SW 1271 (cell line): ENCODE data around the gene HIBCH.
"Not testable (repeated sequence)": the region's sequence is repeated elsewhere in the genome, so short reads cannot be mapped to it uniquely, and the experiment has no call there.

ENCODE experiments used
- DNase-seq, 2 experiments: peaks; one replicate each; lab custom pipeline; 2025; lab: John Stamatoyannopoulos, UW

Gene HIBCH

DNA sequence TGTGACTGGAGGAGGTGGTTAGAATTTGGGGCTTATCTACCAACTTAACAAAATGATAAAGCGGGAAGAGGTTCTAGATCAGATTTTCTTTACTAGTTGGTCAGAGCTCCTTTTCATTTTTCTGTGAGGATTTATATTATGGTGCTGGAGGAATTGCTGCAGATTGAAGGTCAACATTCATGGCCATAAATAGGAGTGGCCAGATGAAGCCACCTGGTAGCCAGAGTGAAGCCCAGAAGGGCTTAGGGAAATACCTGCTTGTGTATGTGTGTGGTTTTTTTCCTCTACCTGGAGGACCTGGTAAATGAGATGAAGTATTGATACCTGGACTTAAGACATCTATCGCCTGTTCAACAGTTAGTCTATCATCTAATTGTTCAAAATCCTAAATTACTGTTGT, 134.2 kb downstream of the HIBCH start:
- no peak for DNase-seq

DNA sequence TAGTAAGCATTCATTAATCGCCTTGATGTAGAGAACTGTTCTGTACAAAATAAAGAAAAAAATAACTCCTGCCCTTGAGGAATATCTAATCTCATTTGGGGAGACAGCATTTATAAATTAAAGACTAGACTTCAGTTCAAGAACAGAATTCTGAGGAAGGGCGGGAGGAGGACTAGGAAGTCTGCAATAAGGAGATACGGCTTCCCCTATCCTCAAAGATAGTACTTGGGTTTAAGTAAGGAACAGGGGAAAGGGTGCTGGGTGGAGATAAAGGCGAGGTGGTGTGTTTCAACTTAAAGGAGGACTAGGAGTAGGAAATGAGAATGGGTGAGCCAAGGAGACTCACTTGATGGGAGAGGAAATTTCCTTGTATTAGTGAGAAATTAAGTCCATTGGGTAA, 135.2 kb downstream of the HIBCH start:
- no peak for DNase-seq

DNA sequence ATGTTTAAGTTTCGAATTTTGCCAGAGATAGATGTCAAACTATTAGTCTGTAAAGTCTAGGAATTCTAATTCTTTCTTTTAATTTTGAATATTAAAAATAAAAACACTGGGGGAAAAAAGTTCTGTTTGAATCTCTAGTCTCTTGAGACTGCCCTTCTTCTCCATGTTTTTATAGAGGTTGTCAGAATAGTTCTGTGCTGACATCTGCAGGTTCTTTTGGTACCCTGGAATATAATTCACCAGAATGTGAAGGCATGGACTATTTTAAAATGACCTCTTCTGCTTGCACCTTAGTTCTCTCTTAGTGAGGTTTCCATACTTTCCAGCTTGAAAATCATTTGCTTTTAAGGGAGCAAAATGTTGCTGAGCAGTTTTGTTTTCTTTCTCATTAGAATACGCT, 136.1 kb downstream of the HIBCH start:
- DNase-seq = no peak

DNA sequence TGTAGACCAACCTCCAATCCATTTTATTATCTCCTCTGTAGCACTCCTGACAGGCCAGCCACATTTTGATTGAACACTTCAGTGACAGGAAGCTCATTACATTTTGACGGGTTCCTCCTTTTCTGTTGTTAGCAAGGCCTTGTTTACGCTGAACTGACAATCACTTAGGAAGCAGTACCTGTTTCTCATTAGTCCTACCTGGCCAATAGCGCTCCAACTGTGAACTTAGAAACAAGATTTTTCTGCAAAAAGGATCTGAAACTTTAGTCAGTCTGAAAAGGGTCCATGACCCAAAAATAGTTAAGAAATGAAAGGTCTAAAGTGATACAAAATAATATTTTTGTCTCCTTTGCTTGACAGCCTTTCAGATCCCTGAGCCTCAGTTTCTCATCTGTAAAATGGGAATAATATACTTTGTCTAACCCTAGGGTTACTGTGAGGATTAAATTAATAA, 137.5 kb downstream of the HIBCH start:
- DNase-seq = no peak

DNA sequence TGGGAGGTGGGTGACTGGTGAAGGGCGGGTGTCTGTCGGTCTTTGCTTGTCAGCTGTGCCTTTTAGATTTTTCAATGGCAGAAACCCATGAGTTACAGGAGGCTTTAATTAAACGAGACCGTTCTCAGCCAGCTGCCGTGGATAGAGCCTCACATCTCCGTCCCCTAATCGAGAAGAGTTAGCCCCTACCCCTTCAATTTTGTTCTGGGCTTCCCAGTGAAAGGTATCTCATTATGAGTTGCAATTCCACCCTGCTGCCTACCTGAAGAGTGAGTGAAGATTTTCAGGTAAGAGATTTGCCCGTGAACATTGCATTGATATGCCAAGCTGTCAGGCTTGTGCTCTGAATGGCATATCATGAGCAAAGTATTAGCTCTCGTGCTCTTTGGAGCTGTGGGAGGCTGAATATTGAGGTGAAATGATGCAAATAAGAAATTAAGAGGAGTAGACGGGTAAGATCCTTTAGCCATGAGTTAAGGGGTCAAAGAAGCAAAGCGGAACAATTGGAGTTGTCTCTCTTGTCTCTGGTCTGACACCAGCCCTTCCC, 138.4 kb downstream of the HIBCH start:
- DNase-seq = no peak

DNA sequence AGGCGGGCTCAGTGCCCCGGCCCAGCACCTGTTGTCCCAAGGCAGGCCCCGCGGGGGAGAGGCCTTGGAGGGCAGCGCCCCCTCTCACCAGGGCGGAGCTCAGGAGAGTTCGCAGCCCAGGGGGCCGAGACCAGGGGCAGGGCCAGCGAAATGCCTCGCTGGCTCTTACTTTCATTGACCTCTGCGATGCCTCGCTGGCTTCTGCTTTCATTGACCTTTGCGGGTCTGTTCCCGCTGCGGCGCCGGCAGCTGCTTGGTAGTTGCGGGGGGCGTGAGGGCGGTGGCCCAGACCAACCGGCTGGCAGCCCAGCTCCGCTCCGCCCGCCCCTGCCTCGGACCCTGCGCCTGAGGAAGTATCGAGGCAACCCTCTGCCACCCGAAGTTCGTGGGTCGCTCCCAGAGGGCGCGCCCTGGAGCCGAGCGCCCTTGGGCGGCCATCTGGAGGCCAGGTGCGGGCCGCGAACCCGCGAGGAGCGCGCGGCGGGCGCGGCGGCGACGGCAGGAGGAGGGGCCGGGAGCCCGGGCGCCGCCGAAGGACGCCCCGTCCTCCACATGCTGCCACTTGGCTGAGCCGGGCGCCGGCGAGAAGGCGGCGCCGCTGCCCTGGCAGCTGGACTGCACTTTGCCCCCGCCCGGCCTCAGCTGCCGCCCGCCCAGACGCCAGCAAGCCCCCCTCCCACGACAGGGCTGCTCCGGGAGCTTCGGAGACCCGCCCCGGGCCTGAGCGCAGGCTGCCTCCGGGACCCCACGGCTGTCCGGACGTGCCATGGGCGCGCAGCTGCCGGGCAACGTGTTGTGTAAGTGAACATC, 139.1 kb downstream of the HIBCH start:
- no peak for DNase-seq

DNA sequence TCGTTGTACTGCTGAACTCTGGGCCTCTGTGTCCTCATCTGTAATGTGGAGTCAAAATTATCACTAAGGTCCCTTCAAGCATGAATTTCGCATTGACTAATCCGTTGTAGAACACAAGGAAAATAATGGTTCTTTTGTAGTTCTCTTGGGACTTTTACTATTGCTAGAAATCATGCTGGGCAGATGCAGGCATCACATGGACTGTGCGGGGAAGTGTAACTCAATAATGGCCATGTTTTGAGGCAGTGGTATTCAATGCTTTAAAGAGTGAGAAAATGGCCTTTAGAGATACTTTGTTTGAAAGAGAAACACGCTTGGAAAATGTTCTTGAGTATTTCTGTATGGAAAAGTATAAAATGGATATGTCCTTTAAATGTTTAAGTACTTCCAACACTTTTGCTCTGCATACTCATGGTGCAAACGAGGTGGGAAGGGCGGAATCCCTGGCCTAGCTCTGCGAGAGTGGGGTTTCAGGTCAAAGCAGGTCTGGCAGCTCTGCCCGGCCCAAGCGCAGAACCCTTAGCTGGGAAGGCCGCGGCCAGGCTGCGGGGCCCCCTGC, 139.8 kb downstream of the HIBCH start:
- no peak for DNase-seq

DNA sequence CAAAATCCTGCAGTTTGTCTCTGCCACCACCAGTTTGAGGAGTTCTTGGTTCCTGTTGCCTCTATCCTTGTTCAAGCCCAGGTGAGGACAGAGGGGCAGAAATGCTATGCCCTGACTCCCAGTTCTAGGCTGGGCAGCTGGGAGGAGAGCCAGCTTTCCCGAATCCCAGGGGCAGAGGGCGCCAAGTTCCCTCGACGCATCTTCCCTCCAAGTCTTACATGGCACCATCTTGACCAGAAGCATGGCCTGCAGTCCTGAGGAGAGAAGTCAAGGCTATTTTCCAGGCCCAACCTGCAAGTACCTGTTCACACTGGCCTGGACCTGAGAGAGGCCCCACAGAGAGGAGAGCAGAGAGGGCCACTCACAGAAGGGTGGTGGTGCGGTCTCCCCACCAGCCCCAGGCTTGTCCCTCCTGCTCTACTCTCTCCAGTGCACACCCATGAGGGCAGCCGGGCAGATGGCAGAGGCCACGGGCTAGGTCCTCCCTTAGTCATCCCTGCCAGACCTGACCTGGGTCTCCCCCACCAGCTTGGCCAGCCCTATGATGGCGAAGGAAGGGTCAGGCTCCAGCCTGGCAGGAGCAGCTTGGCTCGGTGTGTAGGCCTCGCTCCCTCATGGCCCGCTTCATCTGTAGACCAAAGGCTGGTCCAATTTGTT, 141.4 kb downstream of the HIBCH start:
- no peak for DNase-seq

DNA sequence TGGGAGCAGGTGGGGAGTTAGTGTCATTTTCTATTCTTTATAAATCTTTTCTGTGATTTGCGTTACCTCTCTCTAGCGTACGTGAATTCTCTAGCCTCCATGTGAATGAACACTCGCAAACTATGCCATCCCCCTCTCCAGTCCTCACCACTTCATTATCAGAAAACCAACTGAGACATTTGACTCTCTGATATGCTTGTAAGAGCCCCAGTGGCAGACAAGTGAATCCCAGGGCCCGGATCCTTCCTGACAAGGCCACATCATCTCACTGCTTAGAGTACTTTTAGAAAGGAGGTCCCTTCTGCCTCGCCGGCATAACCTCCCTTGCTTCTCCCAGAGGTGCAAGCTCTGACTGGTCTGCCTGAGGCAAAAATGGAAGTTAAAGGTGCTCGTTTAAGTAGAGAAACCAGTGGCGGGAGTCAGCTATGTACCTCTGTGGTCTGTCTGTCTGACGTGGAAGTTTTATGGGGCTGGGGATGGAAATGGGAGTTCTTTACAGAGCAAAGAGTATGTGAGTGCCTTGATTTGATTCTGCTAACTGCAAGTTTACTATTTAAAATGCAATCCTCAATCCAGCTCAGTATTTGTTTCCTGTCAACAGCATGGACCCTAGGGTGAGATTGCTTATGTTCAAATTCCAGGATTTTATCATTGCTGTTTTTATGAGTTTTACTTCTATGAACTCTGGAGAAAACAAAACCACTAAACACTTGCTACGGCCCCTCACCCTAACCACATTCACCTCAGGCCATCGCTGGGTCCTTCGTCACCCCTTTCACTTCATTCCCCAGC, 142.2 kb downstream of the HIBCH start:
- DNase-seq = no peak

DNA sequence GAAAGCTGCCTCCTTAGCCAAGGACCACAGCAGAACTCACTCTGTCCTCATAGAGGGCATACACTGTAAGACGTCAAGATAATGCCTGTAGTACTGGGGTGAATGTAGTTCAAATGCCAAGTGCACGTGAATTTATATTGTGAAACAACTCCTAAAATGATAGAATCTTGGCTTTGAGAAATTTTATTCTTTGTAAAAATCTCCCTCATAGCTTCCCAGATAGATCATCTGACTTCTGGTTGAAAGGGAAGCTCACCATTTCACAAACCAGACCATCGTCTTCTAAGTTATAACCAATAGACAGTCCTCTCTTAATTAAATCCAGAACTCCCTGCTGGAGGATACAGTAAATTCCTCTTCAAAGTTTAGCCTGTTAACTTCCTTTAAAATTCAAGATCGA, 146.2 kb downstream of the HIBCH start:
- no peak for DNase-seq

DNA sequence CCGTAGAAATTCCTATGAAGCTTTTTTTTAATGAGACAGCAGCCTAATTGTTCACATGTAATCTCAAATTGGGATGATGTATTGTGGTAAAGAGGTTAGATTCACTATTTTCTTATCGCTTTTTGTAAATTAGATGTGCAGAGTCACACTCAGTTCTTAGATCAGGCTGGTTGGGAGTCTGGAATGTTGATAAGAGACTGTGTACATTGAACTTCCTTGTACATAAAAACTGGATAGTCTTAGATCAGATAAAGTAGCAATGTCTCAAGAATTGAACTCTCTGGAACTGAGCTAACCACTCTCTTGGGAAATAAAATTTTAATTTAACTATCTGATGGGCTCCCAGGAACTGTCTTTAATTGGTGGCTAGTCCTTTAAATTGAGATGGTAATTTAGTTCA, 149.0 kb downstream of the HIBCH start:
- no peak for DNase-seq

DNA sequence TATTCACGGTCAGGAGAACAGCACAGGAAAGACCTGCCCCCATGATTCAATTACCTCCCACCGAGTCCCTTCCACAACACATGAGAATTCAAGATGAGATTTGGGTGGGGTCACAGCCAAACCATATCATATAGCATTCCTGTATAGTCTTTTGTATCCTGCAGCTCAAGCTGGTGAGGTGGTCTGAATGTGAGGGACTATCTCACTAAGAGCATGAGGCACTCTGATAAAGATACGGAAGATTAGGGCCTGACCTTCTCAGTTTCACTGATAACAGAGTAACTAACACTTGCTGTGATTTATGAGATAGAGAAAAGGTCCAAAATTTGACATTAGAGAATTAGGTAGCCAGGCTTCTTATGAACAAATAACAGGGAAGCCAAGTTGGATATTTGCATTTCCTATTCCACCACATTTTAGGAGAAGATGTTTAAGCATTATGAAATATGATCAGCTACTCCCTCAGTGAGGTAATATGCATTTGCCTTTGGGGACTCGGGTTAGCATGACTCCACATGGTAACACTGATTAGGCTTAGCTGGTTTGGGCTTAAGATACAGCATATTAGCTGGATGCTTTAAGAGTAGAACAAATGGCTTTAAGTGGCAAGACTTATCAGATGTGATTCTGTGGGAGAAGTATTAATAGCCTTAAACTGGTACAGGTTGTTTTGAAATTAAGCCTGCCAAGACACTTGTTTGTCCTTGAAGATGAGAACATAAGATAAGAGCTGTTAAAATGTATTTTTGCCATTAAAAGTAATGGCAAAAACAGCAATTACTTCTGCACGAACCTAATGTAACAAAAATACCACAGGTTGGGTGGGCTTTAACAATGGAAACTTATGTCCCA, 150.2 kb downstream of the HIBCH start:
- DNase-seq = no peak

DNA sequence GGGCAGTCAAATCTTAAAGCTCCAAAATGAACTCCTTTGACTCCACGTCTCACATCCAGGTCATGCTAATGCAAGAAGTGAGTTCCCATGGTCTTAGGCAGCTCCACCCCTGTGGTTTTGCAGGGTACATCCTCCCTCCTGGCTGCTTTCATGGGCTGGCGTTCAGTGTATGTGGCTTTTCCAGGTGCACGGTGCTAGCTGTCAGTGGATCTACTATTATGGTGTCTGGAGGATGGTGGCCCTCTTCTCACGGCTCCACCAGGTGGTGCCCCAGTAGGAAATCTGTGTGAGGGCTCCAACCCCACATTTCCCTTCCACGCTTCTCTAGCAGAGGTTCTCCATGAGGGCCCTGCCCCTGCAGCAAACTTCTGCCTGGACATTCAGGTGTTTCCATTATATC, 151.9 kb downstream of the HIBCH start:
- DNase-seq = no peak

DNA sequence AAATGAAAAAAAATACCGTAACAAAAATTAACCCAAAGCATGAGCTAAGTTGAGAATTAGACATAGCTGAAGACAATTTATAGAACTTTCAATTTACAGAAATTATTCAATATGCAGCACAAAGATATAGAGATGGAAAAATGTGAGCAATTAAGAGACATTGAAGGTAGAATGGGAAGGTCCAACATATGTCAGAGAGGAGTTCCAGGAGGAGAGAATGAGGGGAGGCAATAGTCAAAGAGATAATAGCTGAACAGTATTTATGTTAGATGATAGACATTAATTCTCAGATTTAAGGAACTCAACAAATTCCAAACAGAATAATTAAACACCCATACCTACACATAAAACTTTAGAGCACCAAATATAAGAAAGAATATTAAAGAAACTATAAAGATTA, 154.1 kb downstream of the HIBCH start:
- DNase-seq = no peak

DNA sequence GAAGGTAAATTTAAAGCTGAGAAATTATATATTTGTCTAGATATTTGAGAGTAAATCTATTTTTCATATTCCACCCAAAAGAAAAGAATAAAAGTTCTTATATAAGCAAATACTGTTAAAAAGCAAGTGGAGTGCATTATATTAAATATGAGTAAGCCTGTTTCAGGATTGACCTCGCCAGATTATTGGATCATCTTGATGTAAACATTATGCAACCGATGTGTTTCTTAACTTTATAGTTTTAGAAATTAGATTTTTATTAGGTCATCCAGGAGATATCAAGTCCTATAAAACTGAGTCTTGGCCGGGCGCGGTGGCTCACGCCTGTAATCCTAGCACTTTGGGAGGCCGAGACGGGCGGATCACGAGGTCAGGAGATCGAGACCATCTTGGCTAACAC, 156.8 kb downstream of the HIBCH start:
- no peak for DNase-seq

DNA sequence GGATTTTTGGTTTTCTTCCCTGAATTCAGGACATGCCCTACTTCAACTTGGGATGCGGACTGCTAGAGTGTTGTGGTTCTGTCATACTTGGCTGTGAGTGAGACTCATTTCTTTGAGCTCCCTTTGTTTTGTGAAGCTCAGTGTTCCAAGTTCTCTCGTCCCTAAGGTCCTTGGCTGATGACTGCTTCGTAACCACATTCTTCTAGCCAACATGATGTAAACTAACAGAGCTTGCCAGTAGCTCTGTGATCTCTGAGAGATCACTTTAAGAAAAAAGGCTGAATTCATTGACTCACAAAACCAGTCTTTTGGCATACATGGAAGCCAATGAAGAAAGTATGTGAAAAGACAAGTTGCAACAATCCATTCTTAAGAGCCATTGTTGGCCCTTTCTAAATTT, 160.2 kb downstream of the HIBCH start:
- DNase-seq = no peak

DNA sequence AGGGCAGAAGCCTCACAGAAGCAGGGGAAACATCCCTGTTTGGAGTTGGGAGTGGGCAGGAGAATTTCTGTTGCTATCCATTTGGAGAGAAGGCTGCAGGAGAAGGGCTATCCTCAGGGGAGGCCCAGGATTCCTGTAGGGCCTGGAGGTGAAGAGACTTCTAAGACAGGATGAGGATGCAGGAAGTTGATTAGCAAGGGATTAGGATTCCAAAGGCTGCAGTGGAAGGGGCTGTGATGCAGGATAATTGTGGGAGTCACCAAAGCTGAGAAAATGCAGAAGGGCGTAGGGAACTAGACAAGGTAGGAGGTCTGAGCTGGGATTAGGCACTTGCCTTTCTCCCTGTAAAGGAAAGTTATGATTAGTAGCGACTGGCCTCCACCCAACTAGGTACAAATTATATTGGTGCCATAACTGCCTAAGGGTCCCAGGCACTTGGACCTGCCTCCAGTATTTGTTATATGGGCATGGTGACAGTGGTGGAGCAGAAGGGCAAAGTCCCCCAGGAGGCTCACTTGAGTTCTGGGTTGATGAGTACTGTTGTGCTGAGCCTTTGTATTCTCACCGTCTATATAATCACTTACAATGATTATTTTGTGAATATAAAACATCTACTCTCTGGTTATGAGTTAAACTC, 160.7 kb downstream of the HIBCH start:
- no peak for DNase-seq

DNA sequence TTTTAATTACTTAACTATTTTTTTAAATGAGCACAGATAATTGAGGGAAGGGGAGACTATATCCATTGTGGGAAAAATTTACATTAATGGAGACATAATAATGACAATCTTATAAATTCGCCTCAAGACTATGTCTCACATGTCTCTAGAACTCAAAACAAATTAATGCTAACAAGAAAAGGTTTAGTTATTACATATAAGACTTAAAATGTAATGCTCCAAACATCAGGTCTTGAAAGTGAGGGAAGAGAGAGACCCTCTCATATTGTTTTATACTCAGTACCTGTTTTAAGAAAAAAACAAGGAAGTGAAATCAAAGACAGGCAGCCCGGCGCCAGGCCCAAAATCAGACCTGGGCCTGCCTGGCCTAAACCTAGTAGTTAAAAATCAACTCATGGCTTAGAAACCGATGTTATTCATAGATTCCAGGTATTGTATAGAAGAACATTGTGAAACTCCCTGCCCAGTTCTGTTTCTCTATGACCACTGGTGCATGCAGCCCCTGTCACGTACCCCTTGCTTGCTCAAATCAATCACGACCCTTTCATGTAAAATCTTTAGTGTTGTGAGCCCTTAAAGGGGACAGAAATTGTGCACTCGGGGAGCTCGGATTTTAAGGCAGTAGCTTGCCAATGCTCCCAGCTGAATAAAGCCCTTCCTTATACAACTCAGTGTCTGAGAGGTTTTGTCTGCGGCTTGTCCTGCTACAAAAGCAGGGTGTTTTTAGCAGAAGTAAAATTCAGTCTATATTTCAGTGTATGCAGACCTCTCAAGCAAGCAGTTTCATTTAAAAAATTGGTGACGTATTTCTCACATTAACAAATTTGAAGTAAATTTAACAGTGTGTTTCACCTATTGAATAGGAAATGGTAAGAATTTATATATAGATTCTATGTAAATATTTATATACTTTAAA, 161.8 kb downstream of the HIBCH start:
- DNase-seq = not testable (repeated sequence)

DNA sequence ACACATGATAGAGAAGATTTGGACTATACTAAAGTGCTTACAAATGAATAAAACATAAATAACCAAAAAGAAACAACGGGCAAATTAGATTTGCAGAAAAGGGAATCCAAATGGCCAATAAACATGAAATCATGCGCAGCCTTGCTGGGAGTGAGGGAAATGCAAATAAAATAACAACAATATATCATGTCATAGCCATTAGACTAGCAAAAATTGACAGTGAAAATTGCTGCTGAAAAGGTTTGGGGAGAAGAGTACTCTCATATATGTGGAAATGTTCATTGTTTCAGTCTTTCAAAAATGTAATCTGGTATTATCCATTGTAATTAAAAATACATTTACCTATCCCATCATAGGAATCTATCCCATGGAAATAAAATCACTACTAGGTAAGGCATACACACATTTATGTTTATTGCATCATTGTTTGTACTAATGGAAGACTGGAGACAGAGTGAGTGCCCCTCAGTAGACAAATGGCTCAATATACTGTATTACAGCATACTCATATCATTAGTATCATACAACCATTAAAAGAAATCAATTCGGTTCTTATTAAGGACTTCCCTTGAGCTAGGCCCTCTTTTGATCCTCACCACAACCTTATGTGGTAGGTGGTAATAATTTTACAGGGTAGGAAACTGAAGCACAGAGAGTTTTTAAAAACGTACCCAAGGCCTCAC, 163.0 kb downstream of the HIBCH start:
- no peak for DNase-seq
